ENCODE measurements around the gene ZBTB45. TPM values are rescaled to one million over a fixed set of nuclear protein-coding genes. Genes with fewer than 3 reads are reported as not detected.
"Not testable (repeated sequence)": the region's sequence is repeated elsewhere in the genome, so short reads cannot be mapped to it uniquely, and the experiment has no call there.

ZBTB45 gene
- total and polyA plus RNA-seq, 2 donors (not counting 1 experiment from before 2014, with no cell fraction given): 12.6 to 20.9 TPM

- intact Hi-C loops (cut with micrococcal nuclease): loop anchor here (1.0 to 2.0 kb wide), 8 partner anchors 11 to 239 kb away; partner anchors contain the start of genes CHMP2A, ERVK3-1, MZF1 and ZNF324
- POLR2A ChIA-PET: interaction anchor here (1.0 to 3.4 kb wide), 10 partner anchors 10 to 361 kb away, joined by 3 to 30 read pairs (median 4); partner anchors contain the start of genes CHMP2A, MZF1, ZBTB45 and ZNF274
- H3K27ac Mint-ChIP-seq: peak within 1 kb of the TSS; percentile 99
These were observed 24.4 kb upstream of the ZBTB45 start, which contains the start of gene TRIM28 for GRCh38 chr19:58543826-58544590. TSS of gene TRIM28 (plus strand) at chr19:58544064. CDS start at chr19:58544758, 694 bp downstream.

GRCh38 chr19:58542641-58543372 lies 23.2 kb upstream of the ZBTB45 start:
- H3K27ac Mint-ChIP-seq; intact Hi-C loops (cut with micrococcal nuclease); H3K4me3 ChIP-seq (ENCODE audit: control extremely low read depth in 1 of 5, extremely low read depth in 1 of 5, insufficient read depth in 1 of 5, low read depth in 2 of 5, low read length in 4 of 5); CTCF ChIA-PET; H3K4me2 ChIP-seq (replicated peaks; ENCODE audit: low read depth, low read length, poor library complexity, severe bottlenecking); H3K9me3 ChIP-seq (ENCODE audit: control extremely low read depth in 1 of 3, control insufficient read depth in 2 of 3, insufficient read depth in 1 of 3, low read length in 2 of 3); H3K9ac ChIP-seq (ENCODE audit: low read length); H3K9me3 Mint-ChIP-seq (ENCODE audit: insufficient read depth); ATAC-seq (ENCODE audit: low read depth); H3K27ac ChIP-seq (ENCODE audit: low read length in 2 of 2); H2AFZ ChIP-seq (ENCODE audit: insufficient read depth, low read depth, low read length, poor library complexity, severe bottlenecking): not testable (repeated sequence)
- 82% methylated on average over 9 of the region's 18 CpGs for WGBS (ENCODE audit: insufficient coverage)
- H3K27me3 Mint-ChIP-seq: peaks cover 18% of the 10 kb centered on the region
- POLR2A ChIA-PET: interaction anchor here (1.4 to 3.4 kb wide), 4 partner anchors 10 to 23 kb away, joined by 3 to 30 read pairs (median 17); partner anchors contain the start of genes CHMP2A and ZBTB45
- Histone ChIP-seq H3K79me2 (ENCODE audit: control insufficient read depth, insufficient read depth, low read length) (peaks cover 31% of the 10 kb centered on the region), H3K4me1 (ENCODE audit: control insufficient read depth in 2 of 2, insufficient read depth in 2 of 2, low read length in 2 of 2) (peaks cover 29 to 43% of the 10 kb centered on the region in 2 donors), H3K27me3 (replicated peaks in 1 of 4; ENCODE audit: control extremely low read depth in 1 of 4, control insufficient read depth in 3 of 4, insufficient read depth in 4 of 4, low read length in 3 of 4) (peaks cover 0 to 26% (median 5%) of the 10 kb centered on the region in 4 experiments), H4K20me1 (ENCODE audit: control insufficient read depth, insufficient read depth, low read length, poor library complexity, severe bottlenecking) (peaks cover 32% of the 10 kb centered on the region), H3K36me3 (replicated peaks in 1 of 2; ENCODE audit: control extremely low read depth in 1 of 2, control insufficient read depth in 1 of 2, extremely low read depth in 1 of 2, insufficient read depth in 2 of 2, low read length in 1 of 2) (peaks cover 0 to 22% of the 10 kb centered on the region in 2 experiments)
- H3K4me3 Mint-ChIP-seq: peak overlapping the region; percentile 97
- H3K4me1 Mint-ChIP-seq: peaks cover 36% of the 10 kb centered on the region
- peak; percentile 23 for DNase-seq

More at GRCh38 chr19:58543826-58544590, 24.4 kb upstream of the ZBTB45 start, which contains the start of gene TRIM28:
- Mint-ChIP-seq H3K4me3 (peak within 1 kb of the TSS; percentile 97), H3K9me3 (ENCODE audit: insufficient read depth) (no peaks in the 10 kb centered on the region), H3K27me3 (peaks cover 15% of the 10 kb centered on the region), H3K4me1 (peaks cover 29% of the 10 kb centered on the region)
- Histone ChIP-seq H3K4me3 (ENCODE audit: control extremely low read depth in 1 of 5, extremely low read depth in 1 of 5, insufficient read depth in 1 of 5, low read depth in 2 of 5, low read length in 4 of 5) (peak within 1 kb of the TSS; percentile 67 to 87 (median 82)), H3K9ac (ENCODE audit: low read length) (peak within 1 kb of the TSS; percentile 91), H3K79me2 (ENCODE audit: control insufficient read depth, insufficient read depth, low read length) (peaks cover 42% of the 10 kb centered on the region), H3K27ac (ENCODE audit: low read length in 2 of 2) (peak within 1 kb of the TSS; percentile 96), H3K9me3 (ENCODE audit: control extremely low read depth in 1 of 3, control insufficient read depth in 2 of 3, insufficient read depth in 1 of 3, low read length in 2 of 3) (no peaks in the 10 kb centered on the region), H3K4me2 (replicated peaks; ENCODE audit: low read depth, low read length, poor library complexity, severe bottlenecking) (peak within 1 kb of the TSS; percentile 96), H2AFZ (ENCODE audit: insufficient read depth, low read depth, low read length, poor library complexity, severe bottlenecking) (peak within 1 kb of the TSS; percentile 85), H3K36me3 (replicated peaks in 1 of 2; ENCODE audit: control extremely low read depth in 1 of 2, control insufficient read depth in 1 of 2, extremely low read depth in 1 of 2, insufficient read depth in 2 of 2, low read length in 1 of 2) (peaks cover 0 to 34% of the 10 kb centered on the region in 2 experiments), H3K27me3 (replicated peaks in 1 of 4; ENCODE audit: control extremely low read depth in 1 of 4, control insufficient read depth in 3 of 4, insufficient read depth in 4 of 4, low read length in 3 of 4) (peaks cover 0 to 14% (median 0%) of the 10 kb centered on the region in 4 experiments), H4K20me1 (ENCODE audit: control insufficient read depth, insufficient read depth, low read length, poor library complexity, severe bottlenecking) (peaks cover 44% of the 10 kb centered on the region), H3K4me1 (ENCODE audit: control insufficient read depth in 2 of 2, insufficient read depth in 2 of 2, low read length in 2 of 2) (peaks cover 17 to 31% of the 10 kb centered on the region in 2 donors)
- ATAC-seq (ENCODE audit: low read depth): peak; percentile 84
- WGBS (ENCODE audit: insufficient coverage): under 1% methylated on average over 68 of the region's 73 CpGs
- CTCF ChIA-PET: interaction anchor here (2.8 to 3.1 kb wide), 2 partner anchors 10 to 24 kb away, joined by 13 to 24 read pairs; partner anchors contain the start of genes CHMP2A and ZBTB45
- peak; percentile 100 for DNase-seq
- TF ChIP-seq CTCF (IDR thresholded peaks at IDR 0.05): no peak
- no peak for TF ChIP-seq EZH2 (IDR thresholded peaks at IDR 0.05; ENCODE audit: borderline replicate concordance, insufficient read depth, low read depth, low read length, poor library complexity, severe bottlenecking)

GRCh38 chr19:58539169-58539559 lies 19.6 kb upstream of the ZBTB45 start:
- peaks cover 12 to 21% of the 10 kb centered on the region in 2 donors for H3K4me1 ChIP-seq (ENCODE audit: control insufficient read depth in 2 of 2, insufficient read depth in 2 of 2, low read length in 2 of 2)
- H3K9ac ChIP-seq (ENCODE audit: low read length); H4K20me1 ChIP-seq (ENCODE audit: control insufficient read depth, insufficient read depth, low read length, poor library complexity, severe bottlenecking); H3K79me2 ChIP-seq (ENCODE audit: control insufficient read depth, insufficient read depth, low read length); intact Hi-C loops (cut with micrococcal nuclease); H3K9me3 ChIP-seq (ENCODE audit: control extremely low read depth in 1 of 3, control insufficient read depth in 2 of 3, insufficient read depth in 1 of 3, low read length in 2 of 3); DNase-seq; H3K9me3 Mint-ChIP-seq (ENCODE audit: insufficient read depth); H3K27ac ChIP-seq (ENCODE audit: low read length in 2 of 2); POLR2A ChIA-PET; H3K4me3 ChIP-seq (ENCODE audit: control extremely low read depth in 1 of 5, extremely low read depth in 1 of 5, insufficient read depth in 1 of 5, low read depth in 2 of 5, low read length in 4 of 5); H3K27ac Mint-ChIP-seq; H3K36me3 ChIP-seq (replicated peaks in 1 of 2; ENCODE audit: control extremely low read depth in 1 of 2, control insufficient read depth in 1 of 2, extremely low read depth in 1 of 2, insufficient read depth in 2 of 2, low read length in 1 of 2); ATAC-seq (ENCODE audit: low read depth): not testable (repeated sequence)
- peaks cover 14% of the 10 kb centered on the region for H3K4me1 Mint-ChIP-seq
- CTCF ChIA-PET: interaction anchor here (1.5 kb wide), 1 partner anchor 19 kb away, joined by 4 read pairs; the partner anchor contains the start of gene ZBTB45
- peak overlapping the region; percentile 90 for H3K4me2 ChIP-seq (replicated peaks; ENCODE audit: low read depth, low read length, poor library complexity, severe bottlenecking)
- peaks cover 21% of the 10 kb centered on the region for H3K27me3 Mint-ChIP-seq
- peak overlapping the region; percentile 26 for H3K4me3 Mint-ChIP-seq
- peaks cover 0 to 40% (median 9%) of the 10 kb centered on the region in 4 experiments for H3K27me3 ChIP-seq (replicated peaks in 1 of 4; ENCODE audit: control extremely low read depth in 1 of 4, control insufficient read depth in 3 of 4, insufficient read depth in 4 of 4, low read length in 3 of 4)
- H2AFZ ChIP-seq (ENCODE audit: insufficient read depth, low read depth, low read length, poor library complexity, severe bottlenecking): peak overlapping the region; percentile 87
